ENCODE measurements around the gene CD4.
A peak's percentile ranks its signal among the peaks of the same experiment; 100 is the strongest.
"Not testable (repeated sequence)": the region's sequence is repeated elsewhere in the genome, so short reads cannot be mapped to it uniquely, and the experiment has no call there.

CD4 gene

GRCh38 chr12:6788972-6789924, at the start of gene CD4:
Gene CD4, plus strand, starts transcription at chr12:6789528. Its CDS starts 10,611 bp downstream, at chr12:6800139.
- DNase-seq (ENCODE audit: low read depth): peak; percentile 44

DNA sequence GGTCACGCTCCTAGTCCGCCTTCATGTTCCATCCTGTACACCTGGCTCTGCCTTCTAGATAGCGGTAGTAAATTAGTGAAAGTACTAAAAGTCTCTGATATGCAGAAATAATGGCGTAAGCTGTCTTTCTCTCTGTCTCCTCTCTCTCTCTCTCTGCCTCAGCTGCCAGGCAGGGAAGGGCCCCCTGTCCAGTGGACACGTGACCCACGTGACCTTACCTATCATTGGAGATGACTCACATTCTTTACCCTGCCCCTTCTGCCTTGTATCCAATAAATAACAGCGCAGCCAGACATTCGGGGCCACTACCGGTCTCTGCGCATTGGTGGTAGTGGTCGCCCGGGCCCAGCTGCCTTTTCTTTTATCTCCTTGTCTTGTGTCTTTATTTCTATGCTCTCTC, 47.2 kb upstream of the CD4 start:
- not testable (repeated sequence) for DNase-seq (ENCODE audit: low read depth)

GRCh38 chr12:6742834-6743233, 46.5 kb upstream of the CD4 start:
- no peak for DNase-seq (ENCODE audit: low read depth)

- not testable (repeated sequence) for DNase-seq (ENCODE audit: low read depth)
Observed at GRCh38 chr12:6743300-6743699, 46.0 kb upstream of the CD4 start.

GRCh38 chr12:6745741-6746525, 43.4 kb upstream of the CD4 start:
- no peak for DNase-seq (ENCODE audit: low read depth)

GRCh38 chr12:6747216-6747615, 42.1 kb upstream of the CD4 start:
- DNase-seq (ENCODE audit: low read depth): no peak

- DNase-seq (ENCODE audit: low read depth): no peak
Observed at GRCh38 chr12:6748761-6749160, 40.6 kb upstream of the CD4 start.

DNA sequence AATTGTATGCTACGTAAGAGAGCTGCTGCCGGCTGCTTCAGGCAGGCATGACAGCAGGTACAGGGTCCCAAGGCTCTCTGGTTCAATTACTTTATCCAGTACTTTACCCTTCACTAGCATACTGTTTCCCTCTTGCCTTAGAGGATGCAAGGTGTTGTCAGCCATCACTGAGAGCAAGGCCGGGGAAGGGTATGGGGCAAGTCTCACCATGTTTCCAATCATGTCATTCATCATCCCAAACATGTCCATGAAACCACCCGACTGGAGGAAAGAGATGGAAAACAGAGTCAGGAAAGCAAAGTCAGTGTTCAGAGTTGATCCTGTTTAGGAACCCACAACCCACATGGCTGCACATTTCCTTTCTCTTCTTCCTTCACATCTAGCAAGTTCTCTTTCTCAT, 38.8 kb upstream of the CD4 start:
- DNase-seq (ENCODE audit: low read depth): no peak

DNA sequence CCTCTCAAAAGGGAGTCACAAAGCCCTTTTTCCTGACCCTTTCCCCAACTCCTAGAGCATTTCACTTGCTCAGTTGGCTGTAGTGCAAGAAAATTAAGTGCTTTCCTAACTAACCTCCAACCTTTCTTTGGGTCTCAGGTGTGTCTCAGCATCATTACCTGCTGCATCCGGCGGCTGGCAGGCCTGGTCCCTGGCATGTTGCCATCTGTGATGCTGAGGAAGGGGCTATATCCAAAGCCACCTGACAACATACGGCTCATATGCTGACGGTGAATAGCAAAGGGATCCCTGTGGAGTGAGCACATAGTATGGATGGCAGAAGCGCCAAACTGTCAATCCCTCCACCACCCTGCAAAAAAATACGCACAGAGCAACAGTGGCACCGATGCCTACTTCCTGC, 37.6 kb upstream of the CD4 start:
- no peak for DNase-seq (ENCODE audit: low read depth)

GRCh38 chr12:6752167-6752920, 37.0 kb upstream of the CD4 start:
- DNase-seq (ENCODE audit: low read depth): peak; percentile 73

DNA sequence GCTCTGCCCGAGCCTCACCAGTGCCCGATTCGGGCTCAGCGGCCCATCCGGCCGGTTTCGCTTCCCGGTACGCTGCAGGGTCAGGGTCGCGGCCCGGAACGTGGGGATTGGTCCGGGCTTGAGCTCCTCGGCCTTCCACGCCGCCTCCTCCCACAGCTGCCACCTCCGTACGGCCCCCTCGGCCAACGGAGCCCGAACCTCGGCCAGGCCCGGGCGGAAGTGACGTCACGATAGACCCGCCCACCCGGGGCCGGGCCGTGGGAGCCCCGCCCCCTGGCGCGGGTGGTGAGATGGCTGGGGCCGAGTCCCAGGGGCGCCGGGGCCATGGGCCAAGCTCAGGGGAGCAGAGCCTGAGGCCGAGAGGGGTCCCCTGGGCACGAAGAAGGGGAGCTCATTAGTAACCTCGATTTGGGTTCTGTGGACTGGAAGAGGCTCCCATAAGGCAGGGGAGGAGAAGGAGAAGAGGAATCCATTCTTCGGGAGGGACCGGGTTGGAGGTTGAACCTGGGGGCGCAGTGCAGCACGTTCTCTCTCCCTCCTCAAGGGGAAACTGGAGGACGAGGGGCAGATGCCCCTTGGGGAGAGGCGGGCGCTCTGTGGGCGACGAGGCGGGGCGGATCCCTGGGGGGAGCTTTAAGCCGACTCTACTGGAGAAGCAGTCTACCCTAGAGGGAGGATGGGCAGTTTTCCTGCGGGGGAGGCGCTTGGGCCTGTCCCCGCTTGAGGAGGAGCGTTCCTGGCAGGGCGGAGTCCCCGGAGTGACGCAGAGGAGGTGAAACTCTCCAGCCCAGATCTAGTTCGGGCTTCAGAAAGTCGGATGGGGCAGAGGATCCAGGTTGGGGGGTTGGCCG, 36.2 kb upstream of the CD4 start, which contains the start of gene MLF2:
MLF2 (minus strand) TSS at position 221 of the 851 bp plus-strand sequence. CDS start 807 bp downstream, outside the sequence.
- DNase-seq (ENCODE audit: low read depth): peak; percentile 100

DNA sequence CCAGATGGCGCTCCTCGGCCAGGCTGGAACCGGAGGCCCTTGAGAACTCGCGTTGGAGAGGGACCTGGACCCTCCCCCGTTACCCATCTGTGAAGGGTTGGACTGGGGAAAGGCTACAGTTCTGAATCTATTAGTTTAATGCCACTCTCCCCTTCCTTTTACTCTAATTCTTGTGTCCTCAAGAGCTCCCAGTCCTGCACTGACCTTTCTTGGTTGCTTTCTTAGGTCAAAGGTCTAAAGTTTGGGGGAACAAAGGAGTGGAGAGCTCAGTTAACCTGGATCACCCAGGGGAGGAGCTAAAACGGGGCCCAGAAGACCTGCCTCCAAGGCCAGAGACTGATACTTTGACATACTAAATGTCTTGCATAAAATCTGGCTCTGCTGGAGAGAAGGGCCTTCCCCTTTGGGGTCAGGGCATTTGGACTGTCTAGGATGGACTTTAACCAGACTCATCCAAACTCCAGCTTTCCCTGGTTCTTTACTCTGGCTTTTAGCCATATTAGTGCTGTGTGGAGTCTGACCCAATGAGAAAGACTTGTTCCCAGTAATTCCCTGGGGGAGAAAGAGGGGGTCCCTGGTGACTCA, 35.5 kb upstream of the CD4 start:
- no peak for DNase-seq (ENCODE audit: low read depth)

DNA sequence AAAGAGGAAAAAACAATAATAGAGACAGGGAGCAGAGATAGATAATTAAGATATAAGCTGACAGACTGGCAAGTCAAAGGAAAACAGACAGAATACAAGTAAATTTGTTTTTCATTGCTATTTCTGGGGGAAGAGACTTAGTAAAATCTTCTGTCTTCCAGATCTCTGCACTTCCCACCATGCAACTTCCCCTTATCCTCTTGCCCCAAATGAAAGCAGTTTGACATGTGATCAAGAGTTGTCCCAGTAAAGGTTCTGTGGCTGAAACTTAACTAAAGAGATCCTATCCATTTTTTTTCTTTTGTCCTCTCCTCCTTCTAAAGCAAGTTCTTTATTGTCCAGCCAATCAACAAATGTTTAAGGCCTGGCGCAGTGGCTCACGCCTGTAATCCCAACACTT, 34.9 kb upstream of the CD4 start:
- no peak for DNase-seq (ENCODE audit: low read depth)

DNA sequence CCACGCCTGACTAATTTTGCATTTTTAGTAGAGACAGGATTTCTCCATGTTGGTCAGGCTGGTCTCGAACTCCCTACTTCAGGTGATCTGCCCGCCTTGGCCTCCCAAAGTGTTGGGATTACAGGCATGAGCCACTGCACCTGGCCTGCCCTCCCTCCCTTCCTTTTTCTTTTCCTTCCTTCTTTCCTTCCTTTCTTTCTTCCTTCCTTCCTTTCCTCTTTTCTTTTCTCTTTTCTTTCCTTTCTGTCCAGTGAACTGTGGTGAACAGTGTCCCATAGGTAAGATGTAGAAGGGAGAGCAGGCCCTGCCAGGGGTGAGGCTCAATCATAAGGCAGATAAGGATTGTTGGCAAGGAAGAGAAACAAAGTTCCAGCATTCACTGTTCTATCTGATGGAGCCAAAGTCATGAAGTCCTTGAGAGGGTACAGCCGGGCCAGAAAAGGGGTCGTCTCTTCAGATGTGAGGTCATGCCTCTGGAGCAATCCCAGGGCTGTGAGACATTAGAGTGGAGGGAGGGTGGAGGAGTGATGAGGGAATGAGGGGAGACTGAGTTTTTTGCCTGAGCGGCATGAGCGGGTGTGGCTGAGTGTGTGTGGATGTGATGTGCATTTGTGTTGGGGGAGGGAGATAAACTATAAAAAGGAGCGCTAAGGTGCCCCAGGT, 32.2 kb upstream of the CD4 start:
- no peak for DNase-seq (ENCODE audit: low read depth)

GRCh38 chr12:6758506-6759095, 30.7 kb upstream of the CD4 start:
- no peak for DNase-seq (ENCODE audit: low read depth)

DNA sequence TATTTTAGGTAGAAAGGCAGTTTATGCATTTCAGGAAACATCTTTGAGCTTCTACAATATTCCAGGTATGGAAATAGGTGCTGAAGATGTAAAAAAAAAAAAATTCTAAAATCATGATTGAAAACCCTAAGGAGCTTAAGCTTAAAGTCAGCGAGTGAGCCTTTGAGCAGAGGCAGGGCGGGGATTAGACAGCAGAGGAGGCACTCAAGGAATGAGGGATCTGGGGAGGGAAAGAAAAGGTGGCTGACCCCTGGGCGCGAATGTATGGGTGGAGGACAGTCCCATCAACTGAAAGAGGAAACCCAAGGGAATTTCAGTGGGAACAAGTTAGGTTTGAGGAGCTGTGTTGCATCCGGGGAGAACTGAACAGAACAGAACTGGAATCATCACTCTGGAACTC, 29.6 kb upstream of the CD4 start:
- DNase-seq (ENCODE audit: low read depth): no peak

DNA sequence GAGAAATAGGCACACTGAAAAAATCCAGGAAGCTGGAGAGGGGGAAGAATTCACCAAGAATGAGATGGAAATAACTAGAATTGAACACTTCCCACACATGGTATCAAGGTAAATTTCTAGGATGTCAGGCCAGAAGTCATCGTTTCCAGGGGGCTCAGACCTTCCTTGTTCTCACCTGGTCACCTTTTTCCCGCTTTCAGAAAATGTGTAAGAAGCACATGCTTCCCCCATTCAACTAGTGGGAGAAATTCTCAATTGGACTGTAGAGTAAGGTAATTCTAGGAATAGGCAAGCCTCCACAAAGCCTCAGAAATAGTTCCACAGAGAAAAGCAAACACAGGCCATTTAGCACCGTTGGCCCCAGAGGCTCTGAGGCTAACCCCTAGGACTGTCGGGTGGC, 25.9 kb upstream of the CD4 start:
- no peak for DNase-seq (ENCODE audit: low read depth)

GRCh38 chr12:6764011-6764828, 25.1 kb upstream of the CD4 start:
- DNase-seq (ENCODE audit: low read depth): peak; percentile 100

GRCh38 chr12:6765048-6765633, 24.2 kb upstream of the CD4 start:
- DNase-seq (ENCODE audit: low read depth): no peak

All from EH (cell line).